HG03342 (cell line): Measurements from ENCODE around the gene DNAI4.
"Not testable (repeated sequence)": the region's sequence is repeated elsewhere in the genome, so short reads cannot be mapped to it uniquely, and the experiment has no call there.

Experiments used
- ATAC-seq: cut with Tn5 transposase; IDR thresholded peaks from one replicate; pipeline ENCODE4 v1.9.1; 2021; ENCODE audit warnings: mild to moderate bottlenecking, moderate library complexity; ENCODE audit not compliant: unreplicated experiment

Gene DNAI4

DNA sequence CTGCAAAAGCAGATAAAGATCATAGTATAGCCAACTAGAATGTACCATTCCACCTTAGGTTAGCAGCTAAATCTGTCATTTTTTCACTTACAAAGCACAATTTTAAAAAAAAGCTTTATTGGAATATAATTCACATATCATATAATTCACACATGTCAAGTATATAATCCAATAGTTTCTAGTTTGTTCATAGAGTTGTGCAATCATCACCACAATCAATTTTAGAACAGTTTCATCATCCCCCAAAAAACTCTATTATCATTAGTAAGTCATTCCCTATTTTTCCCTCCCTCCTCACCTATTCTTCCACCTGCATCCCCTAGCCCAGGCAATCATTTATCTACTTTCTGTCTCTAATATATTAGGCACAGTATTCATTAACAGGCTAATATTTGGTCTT is 91.5 kb downstream of the DNAI4 start:
- no peak for ATAC-seq

DNA sequence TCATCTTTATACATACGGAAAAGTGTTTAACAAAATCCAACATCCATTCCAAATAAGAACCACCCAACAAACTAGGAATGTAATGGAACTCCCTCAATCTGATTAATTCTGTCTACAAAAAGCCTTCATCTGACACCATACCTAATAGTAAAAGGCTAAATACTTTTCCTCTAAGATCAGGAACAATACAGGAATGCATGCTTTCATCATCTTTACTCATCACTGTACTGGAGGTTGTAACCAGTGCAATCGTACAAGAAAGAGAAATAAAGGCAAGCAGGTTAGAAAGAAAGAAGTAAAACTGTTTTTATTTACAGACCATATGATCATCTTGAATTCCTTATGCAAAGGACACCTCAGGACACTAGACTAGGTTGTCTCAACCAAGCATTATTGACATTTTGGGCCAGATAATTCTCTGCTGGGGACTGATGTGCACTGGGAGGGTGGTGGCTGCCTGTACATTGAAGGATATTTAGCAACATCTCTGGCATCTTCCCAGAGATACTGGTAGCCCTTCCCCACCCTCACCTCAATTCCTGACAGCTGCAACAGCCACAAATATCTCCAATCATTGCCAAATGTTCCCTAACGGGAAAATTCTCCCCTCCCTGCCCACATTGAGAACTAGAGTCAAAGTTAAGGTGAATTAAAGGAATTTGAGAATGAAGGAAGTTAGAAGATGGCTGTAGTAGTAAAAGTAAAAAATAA is 93.0 kb downstream of the DNAI4 start:
- no peak for ATAC-seq

DNA sequence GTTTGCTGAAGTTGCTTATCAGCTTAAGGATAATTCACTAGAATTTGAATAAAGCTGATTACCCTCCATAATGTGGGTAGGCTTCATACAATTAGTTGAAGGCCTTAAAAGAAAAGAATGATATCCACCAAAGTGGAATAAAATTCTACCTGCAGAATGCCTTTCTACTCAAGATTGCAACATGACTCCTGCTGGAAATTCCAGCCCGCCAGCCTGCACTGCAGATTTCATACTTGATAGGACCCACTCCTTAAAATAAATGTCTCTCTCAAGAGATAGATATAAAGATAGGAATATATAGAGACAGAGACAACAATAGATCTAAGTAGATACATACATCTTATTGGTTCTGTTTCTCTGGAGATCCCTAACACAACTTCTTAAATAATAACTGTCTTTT is 99.9 kb downstream of the DNAI4 start:
- no peak for ATAC-seq

DNA sequence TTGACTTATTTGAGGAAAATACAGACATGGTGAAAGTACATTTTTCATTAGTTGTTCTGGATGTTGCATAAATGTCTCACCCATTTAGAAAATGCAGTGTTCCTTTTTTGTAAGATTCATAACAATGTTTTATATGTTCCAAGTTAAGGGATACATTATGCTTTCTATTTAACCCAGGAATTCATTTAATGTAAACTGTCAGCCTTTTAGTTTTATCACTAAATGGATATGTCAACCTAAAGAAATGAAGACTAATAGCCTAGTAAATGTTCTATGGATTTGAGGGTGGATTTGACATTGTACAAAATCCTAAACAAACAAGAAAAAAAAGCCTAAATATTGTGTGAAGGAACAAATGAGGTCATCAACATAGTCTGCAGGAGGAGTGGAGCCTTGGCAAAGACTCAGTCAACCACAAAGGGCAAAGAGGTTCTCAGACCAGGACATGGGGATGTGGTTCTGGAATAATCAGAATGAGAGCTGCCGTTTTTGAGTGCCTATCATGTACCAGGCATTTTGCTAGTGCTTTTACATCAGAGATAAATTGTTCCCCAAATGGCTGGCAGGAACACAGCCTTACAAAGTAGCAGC is 114.8 kb downstream of the DNAI4 start:
- ATAC-seq = no peak

DNA sequence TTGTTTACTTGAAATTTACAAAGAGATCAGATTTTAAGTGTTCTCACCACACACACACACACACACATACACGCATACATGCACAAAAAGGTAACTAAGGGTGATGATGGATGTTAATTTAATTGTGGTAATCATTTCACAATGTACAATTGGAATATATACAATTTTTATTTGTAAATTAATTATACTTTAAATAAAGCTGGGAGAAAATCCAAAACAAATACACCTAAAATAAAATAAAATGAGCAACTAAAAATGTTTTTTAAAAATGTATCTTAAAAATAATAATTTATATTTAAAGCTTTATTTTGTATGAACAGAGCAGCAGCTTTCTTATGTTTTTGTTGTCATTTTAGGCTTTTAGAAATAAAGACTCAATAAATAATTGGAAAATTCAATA is 115.4 kb downstream of the DNAI4 start:
- no peak for ATAC-seq

DNA sequence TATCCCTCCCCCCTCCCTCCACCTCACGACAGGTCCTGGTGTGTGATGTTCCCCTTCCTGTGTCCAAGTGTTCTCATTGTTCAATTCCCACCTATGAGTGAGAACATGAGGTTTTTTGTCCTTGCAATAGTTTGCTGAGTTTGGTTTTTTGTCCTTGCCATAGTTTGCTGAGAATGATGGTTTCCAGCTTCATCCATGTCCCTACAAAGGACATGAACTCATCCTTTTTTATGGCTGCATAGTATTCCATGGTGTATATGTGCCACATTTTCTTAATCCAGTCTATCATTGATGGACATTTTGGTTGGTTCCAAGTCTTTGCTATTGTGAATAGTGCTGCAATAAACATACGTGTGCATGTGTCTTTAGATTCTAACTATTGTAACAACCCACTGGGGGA is 128.8 kb downstream of the DNAI4 start:
- ATAC-seq = not testable (repeated sequence)

DNA sequence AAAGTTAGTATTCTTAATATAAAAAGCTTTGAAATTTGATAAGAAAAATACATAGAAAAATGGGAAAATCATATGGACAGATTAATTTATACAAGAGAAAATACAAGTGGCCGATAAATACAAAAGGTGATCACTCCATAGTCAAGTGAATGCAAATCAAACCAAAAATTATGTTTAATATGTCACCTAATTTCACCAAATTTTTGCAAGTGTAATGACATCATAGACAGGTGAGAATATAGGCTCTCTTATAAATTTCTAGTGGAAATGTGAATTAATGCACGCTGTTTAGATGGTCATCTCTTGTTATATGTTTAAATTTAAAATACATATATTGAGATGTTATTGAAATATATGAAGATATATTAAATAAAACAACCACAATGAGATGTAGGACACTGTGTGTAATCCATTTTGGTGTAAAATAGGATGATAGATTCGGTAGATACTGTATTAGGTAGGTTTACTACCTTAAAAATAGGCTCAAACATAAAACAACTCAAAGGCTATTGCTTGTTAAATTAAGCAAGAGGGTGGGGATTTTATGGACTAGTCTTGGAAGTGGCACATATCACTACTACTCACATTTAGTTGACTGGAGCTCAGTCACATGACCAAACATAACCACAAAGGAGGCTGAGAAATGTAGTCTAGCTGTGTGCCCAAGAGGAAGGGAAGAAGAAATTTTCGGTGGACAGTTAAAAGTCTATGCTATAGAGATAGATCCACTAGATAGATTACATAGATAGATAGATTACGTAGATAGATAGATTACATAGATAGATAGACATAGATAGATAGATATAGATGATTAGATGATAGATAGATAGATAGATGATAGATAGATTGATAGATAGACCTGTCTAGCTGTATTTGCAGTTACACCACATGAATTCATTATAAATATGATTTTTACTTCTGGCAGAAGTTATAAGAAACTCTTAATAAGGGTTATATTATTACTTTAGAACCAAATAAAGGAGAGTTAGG is 132.7 kb downstream of the DNAI4 start:
- no peak for ATAC-seq

DNA sequence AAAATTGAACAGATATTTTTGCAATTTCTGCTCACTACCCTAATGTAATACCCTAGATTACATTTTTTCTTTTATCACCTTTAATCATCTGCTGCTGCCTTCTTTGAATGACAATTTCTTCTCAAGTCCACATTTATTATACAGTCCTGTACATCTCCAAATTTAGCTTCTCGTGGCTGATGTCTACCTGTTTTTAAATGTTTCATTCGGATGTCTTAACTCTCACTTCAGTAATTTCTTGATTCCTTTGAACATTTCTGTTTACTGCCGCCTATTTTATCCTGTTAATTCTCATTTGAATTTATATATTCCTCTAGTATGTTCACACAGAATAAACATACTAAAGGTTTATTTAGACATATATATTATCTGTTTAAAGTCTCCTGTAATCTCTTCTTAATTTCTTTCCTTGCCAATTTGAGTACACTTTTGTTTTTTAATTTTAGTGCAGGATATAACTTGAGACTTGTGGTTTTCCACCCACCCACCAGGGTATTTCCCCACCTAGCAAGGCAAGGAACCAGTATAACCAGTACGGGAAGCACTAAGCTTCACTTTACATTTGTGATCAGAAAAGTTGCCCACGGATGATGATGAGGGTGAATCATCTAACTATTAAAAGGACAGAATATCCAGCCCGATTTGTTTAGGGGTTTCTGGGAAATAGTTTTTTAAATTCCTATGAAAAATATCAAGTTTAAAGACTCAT is 136.3 kb downstream of the DNAI4 start:
- ATAC-seq = peak; percentile 78

DNA sequence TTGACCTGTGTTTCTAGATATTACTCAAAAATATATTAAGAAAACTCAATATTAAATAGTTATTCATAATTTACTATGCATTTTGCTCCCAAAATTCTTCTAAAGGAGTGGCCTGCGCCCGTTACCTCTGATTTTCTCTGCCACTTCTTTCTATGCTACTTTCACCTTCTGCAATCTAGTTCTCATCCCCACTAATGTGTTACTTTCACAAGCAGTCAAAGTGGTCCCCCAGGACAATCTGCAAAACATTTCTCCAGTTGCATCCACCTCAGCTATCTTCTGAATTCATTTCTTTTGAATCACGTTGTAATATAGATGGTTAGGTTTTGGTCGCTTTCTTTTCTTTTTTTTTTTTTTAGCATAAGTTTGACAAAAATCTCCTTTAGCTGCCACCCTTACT is 137.0 kb downstream of the DNAI4 start:
- ATAC-seq = no peak

DNA sequence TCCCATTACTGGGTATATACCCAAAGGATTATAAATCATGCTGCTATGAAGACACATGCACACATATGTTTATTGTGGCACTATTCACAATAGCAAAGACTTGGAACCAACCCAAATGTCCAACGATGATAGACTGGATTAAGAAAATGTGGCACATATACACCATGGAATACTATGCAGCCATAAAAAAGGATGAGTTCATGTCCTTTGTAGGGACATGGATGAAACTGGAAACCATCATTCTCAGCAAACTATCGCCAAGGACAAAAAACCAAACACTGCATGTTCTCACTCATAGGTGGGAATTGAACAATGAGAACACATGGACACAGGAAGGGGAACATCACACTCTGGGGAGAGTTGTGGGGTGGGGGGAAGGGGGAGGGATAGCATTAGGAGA is 138.9 kb downstream of the DNAI4 start:
- ATAC-seq = not testable (repeated sequence)

DNA sequence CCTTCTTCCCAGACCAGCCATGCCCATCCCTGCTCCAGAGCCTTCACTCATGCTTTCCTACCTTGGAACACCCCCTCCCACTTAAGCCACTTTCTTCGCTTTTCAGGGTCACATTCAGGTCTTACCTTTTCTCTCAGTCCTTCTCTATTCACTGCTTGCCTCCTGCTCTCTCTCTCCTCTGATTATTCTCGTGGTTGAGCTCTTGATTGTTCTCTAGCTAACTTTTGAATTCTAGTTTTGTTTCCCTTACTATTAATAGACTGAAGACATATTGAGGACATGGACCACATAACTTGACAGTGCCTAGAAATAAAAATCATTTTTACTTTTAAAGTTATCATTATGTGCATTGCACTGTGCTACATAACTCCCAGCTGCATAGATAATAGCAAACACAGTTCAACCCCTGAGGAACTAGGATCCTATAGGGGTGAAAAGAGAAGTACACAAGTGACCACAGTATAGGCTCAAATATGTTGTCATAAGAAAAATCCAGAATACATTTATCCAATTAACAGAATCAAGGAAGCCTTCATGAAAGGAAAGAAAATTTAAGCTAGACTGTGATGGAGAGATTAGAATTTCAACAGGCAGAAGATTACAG is 145.1 kb downstream of the DNAI4 start:
- no peak for ATAC-seq

DNA sequence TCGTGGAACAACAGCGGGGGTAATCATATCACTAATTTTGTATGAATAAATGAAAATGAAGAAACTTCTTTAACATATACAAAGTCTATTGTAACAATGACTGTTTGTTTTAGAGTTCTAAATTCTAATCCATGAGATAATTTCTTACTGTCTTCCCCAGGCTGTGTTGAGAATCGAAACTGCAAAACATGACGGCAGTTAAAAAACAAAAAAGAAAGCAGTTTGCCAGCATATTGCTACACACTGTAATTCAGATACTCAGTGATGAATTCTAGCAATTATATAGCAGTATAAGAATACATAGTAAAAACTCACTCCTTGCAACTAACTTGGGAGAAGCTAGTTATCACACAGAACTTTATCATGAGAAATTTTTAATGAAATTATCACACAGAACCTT is 145.7 kb downstream of the DNAI4 start:
- ATAC-seq = no peak

DNA sequence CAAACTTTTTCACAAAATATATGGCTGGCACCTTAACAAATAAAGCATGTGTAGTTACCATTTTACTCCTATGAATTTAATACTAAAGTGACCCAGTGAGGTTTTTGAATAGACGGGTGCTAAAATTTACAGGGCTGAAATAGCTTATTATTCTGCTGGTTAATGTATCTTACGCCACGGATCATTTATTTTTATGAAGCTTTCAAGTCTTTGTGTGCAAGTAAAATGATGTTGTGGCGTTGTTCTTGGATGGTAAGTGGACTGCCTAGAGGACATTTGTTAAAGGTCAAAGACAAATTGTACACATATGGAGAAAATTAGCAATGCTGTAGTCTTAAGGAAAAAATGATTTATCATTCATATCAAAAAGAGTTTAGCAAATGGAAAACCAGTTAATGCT is 146.4 kb downstream of the DNAI4 start:
- ATAC-seq = no peak

DNA sequence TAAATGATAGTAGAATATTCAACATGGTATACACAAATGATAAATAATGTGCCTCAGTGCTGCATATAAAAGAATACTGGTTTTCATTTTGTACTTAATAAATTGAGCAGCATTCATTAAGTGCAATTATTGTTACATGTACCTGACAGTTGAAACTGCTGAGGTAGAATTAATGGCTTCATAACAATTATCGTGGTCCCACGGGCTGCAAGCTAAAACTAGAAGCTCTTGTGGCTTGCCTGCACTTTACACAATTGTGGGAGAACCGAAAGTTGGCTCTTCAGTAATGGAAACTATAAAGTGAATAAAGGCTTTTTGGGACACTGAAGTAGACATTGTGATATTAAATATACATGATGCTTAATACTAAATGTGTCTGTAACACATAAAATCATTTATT is 146.8 kb downstream of the DNAI4 start:
- no peak for ATAC-seq

DNA sequence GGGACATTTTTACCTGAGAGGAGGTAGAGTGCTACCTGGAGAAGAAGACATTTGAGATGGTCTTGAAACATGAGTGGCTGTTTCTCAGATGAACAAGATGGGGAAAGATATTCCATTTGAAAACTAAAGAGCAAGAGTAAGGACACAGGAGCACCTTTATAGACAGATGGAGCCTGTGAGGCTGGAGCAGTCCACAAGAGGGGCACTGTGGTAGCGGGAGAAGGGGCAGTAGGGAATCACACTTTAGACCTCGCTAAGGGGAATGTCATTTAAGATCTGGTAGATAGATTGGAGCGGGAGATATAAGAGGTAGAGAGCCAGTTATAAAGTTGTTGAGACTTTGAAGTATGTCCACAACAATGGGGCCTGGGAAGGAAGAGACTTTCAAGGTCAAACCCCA is 149.0 kb downstream of the DNAI4 start:
- ATAC-seq = no peak

DNA sequence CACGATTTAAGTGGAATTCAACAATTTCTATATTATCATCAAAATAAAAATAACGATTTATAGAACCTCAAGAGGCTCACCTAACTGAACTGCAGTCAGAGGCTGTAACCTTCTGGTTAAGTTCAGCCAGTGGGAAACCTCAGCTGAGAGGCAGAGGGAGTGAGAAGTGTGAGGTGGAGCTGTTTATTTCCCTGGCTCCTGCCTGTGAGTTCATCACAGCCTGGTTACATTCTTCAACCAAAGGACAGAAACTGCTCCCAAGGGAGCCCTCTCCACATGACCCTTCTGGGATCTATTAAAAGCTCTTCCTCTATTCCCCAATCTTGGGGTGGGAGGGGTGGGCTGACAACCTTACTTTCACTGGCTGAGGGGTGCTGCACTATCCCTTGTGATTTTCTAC is 150.2 kb downstream of the DNAI4 start:
- no peak for ATAC-seq

DNA sequence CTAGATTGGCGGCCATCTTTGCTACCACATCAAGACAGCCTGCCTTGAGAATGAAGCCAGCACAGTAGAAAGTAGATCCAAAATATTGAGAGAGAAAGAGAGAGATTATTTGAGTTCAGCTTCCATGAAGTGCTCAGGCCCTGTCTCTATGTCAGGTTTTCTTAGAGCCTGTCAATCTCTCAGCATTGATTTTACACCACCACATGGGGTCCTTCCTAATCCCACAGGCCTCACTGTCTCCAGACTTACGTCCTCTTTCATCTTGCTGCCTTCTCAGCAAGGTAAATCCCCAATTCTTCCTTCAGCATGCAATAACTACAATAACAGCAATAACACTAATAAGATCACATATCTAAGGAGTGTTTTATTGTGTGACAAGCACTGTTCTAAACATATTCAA is 151.4 kb downstream of the DNAI4 start:
- no peak for ATAC-seq

DNA sequence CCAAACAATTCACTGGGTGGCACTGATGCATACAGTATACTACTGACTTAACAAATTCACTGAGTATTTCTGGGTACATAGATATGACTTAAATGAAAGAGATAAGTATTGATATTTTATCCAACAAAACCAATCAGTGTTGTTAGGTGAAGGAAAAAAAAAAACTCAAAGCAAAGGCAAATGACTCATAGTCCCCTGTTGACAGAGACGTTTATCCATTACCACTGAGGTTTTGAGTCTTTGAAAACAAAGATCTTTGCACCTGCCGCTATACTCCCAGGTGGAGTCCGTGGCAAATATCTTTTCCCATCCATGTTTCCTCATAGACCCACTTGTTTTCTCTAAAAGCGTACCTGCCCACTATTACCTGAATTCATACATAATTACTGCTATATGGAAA is 154.0 kb downstream of the DNAI4 start:
- no peak for ATAC-seq

DNA sequence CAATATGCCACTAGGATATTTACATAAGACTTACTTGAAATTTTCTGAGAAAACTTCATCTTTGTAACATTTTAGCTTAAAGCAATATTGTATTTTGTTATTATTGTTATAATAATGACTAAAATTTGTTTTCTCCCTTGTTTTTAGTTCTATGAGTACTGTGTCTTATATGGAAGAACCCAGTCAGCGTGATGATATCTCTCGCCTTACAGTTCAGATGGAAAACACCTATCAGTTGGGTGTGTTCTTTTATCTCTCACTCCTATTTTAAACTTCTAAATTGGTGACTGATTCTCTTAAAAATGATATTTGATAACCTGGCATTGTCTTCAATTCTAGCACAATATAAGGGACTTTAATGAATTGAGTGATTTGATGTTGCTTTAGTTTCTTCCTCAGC is 154.4 kb downstream of the DNAI4 start:
- no peak for ATAC-seq

DNA sequence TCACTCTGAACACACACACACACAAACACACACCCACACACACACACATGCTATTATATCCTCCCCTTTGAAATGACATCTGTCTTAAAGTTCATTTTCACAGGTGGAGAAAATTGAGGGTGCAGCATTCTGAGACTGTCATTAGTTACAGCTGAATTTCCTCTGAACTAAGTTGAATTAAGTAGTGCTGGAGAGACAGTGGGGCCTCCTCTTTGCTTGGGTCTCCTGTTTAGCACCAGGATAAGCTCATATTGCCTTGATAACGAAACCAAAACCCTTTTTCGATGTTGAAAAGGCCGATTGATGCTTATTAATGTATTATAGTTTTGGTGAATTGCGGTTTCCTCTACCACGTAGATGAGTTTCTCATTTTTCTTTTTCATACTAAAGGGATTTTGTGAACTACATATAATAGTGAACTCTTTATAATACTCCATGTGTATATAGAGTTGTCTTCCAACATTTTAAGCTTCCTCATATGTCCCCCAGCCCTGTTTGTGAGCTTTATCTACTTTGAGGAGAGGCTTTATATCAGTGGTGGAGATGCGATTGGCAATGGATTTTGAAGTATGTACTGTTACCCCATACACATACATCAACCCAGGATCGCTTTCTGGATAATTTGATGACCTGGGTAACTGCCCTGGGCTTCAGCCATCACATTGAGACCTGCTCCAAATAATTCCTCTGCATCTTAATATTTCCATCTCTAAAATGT is 155.0 kb downstream of the DNAI4 start:
- ATAC-seq = no peak
